Gastroesophageal sphincter (tissue), 3 donors: ENCODE results near the gene ELOVL5.

Experiments
- CTCF ChIP-seq, 4 experiments: fragments of 200-600 bp in 2 of 4; fragments of 450-650 bp in 2 of 4; sonication (generic) in 1 of 4; IDR thresholded peaks; one replicate each; pipeline ENCODE4 v1.5.1; 2017 to 2019; ENCODE audit warnings: antibody characterized with exemption in 4 of 4, mild to moderate bottlenecking in 2 of 4, moderate library complexity in 2 of 4
- EP300 ChIP-seq: sonication (generic); formaldehyde crosslinking; IDR thresholded peaks from one replicate; pipeline ENCODE4 v1.6.1; 2017; ENCODE audit warnings: antibody characterized with exemption, mild to moderate bottlenecking
- POLR2A ChIP-seq, 2 donors: fragments of 450-650 bp; IDR thresholded peaks; one replicate each; pipeline ENCODE4 v1.6.1; 2017; ENCODE audit warnings: antibody characterized with exemption in 2 of 2, mild to moderate bottlenecking in 2 of 2, moderate library complexity in 1 of 2
- POLR2AphosphoS5 ChIP-seq: sonication (generic); formaldehyde crosslinking; IDR thresholded peaks from one replicate; pipeline ENCODE4 v1.6.1; 2017; ENCODE audit warnings: antibody characterized with exemption

- TF ChIP-seq EP300, result no peak
- no peak for TF ChIP-seq CTCF (IDR thresholded peaks at IDR 0.05)
- TF ChIP-seq POLR2A (IDR thresholded peaks at IDR 0.05), result no peak
- TF ChIP-seq POLR2AphosphoS5, result no peak
Measured at GRCh38 chr6:53397283-53397682, 48.5 kb upstream of the ELOVL5 start.
